ENCODE measurements around the gene MCC.

GRCh38 chr5:113209498-113209897 lies 278.8 kb downstream of the MCC start:
- no peak for TF ChIP-seq ELF4 (IDR thresholded peaks at IDR 0.05)
- no peak for TF ChIP-seq TARDBP (IDR thresholded peaks at IDR 0.05)
- no peak for TF ChIP-seq FOXA1 (IDR thresholded peaks at IDR 0.05)
- no peak for TF ChIP-seq SUZ12 (IDR thresholded peaks at IDR 0.05)
- no peak for TF ChIP-seq FOXM1 (IDR thresholded peaks at IDR 0.05; ENCODE audit: borderline replicate concordance)
- no peak for TF ChIP-seq PKNOX1 (IDR thresholded peaks at IDR 0.05)
